ENCODE measurements around the gene CLMN. TPM values are rescaled to one million over a fixed set of nuclear protein-coding genes. Genes with fewer than 3 reads are reported as not detected.

The CLMN gene
- total RNA-seq = 1 to 10 TPM in 2 of 3 donors, under 1 TPM in 1; 0.80 to 2.0 (median 1.8) TPM
- total RNA-seq (2013) = 9.1 TPM

DNA sequence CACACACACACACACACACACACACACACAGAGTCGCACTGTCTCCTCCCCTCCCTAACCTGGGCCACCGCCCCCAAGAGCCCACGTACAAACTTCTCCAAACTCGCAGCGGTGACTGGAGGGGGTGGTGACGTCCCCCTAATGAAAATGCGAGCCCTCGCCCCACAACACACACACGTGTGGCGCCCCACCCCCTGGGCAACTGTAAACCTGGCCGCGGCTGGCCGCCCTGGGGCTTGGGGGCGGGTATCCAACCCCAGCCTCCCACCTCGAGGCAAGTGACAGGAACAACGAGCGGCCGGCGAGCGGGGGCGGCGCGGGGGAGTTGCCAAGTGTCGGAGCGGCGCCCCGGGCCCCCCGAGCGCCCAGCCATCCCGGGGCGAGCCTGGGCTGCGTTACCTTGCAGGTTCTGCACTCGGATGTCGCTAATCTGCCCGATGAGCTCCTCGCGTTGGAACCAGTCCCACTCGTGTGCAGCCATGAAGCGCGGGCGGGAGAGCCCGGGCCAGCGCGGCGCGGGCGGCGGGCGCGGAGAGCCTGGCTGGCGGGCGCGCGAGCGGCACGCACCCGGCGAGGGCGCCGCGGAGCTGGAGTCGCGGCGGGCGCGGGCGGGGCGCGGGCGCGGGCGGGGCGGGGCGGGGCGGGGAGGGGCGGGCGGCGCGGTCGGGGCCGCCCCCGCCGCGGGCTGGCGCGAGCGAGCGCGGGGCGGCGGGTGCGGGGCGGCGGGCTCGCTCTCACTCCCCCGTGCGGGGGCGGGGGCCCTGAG is at the start of gene CLMN:
TSS of gene CLMN (minus strand) at position 597 of the 766 bp plus-strand sequence. CDS start at position 481, 116 bp downstream.
- Mint-ChIP-seq H3K27ac (no peak within 1 kb of the TSS), H3K36me3 (no peaks in the 10 kb centered on the region), H3K27me3 (ENCODE audit: low read depth in 2 of 2) (peaks cover 27 to 33% of the 10 kb centered on the region in 2 donors), H3K4me1 (peaks cover 0 to 17% of the 10 kb centered on the region in 2 donors), H3K9me3 (no peaks in the 10 kb centered on the region), H3K4me3 (peak within 1 kb of the TSS; percentile 82)
- WGBS (ENCODE audit: insufficient coverage) = under 1% methylated on average over 80 of the region's 98 CpGs
- H3K9me3 ChIP-seq (ENCODE audit: control insufficient read depth, insufficient read depth, low read length) = no peaks in the 10 kb centered on the region
- DNase-seq = peak in 1 of 2 donors; percentile 62
- no peak within 1 kb of the TSS for H3K27ac ChIP-seq (ENCODE audit: low read length)
- TF ChIP-seq, protein P1, sequence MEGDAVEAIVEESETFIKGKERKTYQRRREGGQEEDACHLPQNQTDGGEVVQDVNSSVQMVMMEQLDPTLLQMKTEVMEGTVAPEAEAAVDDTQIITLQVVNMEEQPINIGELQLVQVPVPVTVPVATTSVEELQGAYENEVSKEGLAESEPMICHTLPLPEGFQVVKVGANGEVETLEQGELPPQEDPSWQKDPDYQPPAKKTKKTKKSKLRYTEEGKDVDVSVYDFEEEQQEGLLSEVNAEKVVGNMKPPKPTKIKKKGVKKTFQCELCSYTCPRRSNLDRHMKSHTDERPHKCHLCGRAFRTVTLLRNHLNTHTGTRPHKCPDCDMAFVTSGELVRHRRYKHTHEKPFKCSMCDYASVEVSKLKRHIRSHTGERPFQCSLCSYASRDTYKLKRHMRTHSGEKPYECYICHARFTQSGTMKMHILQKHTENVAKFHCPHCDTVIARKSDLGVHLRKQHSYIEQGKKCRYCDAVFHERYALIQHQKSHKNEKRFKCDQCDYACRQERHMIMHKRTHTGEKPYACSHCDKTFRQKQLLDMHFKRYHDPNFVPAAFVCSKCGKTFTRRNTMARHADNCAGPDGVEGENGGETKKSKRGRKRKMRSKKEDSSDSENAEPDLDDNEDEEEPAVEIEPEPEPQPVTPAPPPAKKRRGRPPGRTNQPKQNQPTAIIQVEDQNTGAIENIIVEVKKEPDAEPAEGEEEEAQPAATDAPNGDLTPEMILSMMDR (IDR thresholded peaks at IDR 0.05) = no peak
- intact Hi-C loops (cut with micrococcal nuclease) = no loop called here
- H3K4me3 ChIP-seq (ENCODE audit: low read length) = peak within 1 kb of the TSS; percentile 31
- H3K27me3 ChIP-seq (ENCODE audit: control insufficient read depth, insufficient read depth, low read length) = peaks cover 9% of the 10 kb centered on the region
- peak; percentile 47 to 74 (median 51) for ATAC-seq
- H3K4me1 ChIP-seq (ENCODE audit: control insufficient read depth, insufficient read depth, low read length) = peaks cover 26% of the 10 kb centered on the region
- H3K36me3 ChIP-seq (ENCODE audit: control insufficient read depth, insufficient read depth, low read length) = no peaks in the 10 kb centered on the region

GRCh38 chr14:95365401-95365800 is 45.7 kb upstream of the CLMN start:
- H3K36me3 ChIP-seq (ENCODE audit: control insufficient read depth, insufficient read depth, low read length) = no peaks in the 10 kb centered on the region
- H3K4me1 ChIP-seq (ENCODE audit: control insufficient read depth, insufficient read depth, low read length) = no peaks in the 10 kb centered on the region
- TF ChIP-seq, protein P1 (IDR thresholded peaks at IDR 0.05) = no peak
- no peak overlapping the region for H3K27ac ChIP-seq (ENCODE audit: low read length)
- no peaks in the 10 kb centered on the region for H3K4me1 Mint-ChIP-seq
- H3K4me3 ChIP-seq (ENCODE audit: low read length) = no peak overlapping the region
- no peaks in the 10 kb centered on the region for H3K9me3 ChIP-seq (ENCODE audit: control insufficient read depth, insufficient read depth, low read length)
- DNase-seq (no peak), ATAC-seq (no peak)
- intact Hi-C loops (cut with micrococcal nuclease) = no loop called here
- H3K27ac Mint-ChIP-seq = no peak overlapping the region
- H3K4me3 Mint-ChIP-seq = no peak overlapping the region
- H3K36me3 Mint-ChIP-seq = no peaks in the 10 kb centered on the region
- H3K9me3 Mint-ChIP-seq = no peaks in the 10 kb centered on the region
- H3K27me3 Mint-ChIP-seq (ENCODE audit: low read depth in 2 of 2) = peaks cover 24 to 34% of the 10 kb centered on the region in 2 donors
- no peaks in the 10 kb centered on the region for H3K27me3 ChIP-seq (ENCODE audit: control insufficient read depth, insufficient read depth, low read length)
- 100% methylated on average over 1 of the region's 2 CpGs for WGBS (ENCODE audit: insufficient coverage)

DNA sequence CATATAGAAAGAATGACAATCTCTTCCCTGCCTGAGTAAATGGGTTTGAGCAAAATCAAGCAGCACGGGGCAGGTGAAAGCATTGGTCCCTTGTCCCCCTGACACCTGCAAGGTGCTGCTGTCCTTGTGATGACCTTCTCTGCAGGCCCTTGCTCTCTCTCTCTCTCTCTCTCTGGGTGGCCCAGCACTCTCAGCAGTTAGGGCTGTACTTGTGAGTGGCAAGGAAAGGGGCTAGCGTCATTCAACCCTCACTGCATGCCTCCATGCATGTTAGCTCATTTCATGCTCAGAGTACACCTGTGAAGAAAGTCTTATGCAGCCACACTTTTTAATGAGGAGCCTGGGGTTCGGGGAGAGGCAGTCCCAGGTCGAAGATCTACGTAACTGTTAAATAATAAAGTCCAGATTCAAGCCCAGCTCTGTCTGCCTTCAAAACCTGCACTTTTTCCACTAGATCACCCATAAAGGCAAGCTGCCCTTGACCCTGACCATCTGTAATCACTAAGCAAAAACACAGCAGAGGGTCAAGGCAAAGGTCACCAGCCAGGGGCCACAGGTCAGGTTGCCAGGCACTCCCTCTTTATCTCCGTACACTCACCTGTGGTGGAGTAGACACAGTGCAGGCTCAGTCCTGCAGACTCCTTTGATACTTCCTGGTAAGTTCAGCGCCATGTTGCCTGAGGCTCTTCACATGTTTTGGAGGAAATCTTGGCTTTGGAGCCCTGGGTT is 44.9 kb upstream of the CLMN start:
- no peak overlapping the region for H3K27ac ChIP-seq (ENCODE audit: low read length)
- Mint-ChIP-seq H3K9me3 (no peaks in the 10 kb centered on the region), H3K27me3 (ENCODE audit: low read depth in 2 of 2) (peaks cover 24 to 34% of the 10 kb centered on the region in 2 donors), H3K4me1 (no peaks in the 10 kb centered on the region), H3K27ac (no peak overlapping the region), H3K4me3 (no peak overlapping the region), H3K36me3 (no peaks in the 10 kb centered on the region)
- H3K36me3 ChIP-seq (ENCODE audit: control insufficient read depth, insufficient read depth, low read length) = no peaks in the 10 kb centered on the region
- no peaks in the 10 kb centered on the region for H3K4me1 ChIP-seq (ENCODE audit: control insufficient read depth, insufficient read depth, low read length)
- ATAC-seq (no peak), DNase-seq (no peak)
- intact Hi-C loops (cut with micrococcal nuclease) = no loop called here
- no peak overlapping the region for H3K4me3 ChIP-seq (ENCODE audit: low read length)
- 84% methylated on average over 7 of the region's 7 CpGs for WGBS (ENCODE audit: insufficient coverage)
- no peaks in the 10 kb centered on the region for H3K27me3 ChIP-seq (ENCODE audit: control insufficient read depth, insufficient read depth, low read length)
- TF ChIP-seq, protein P1 (IDR thresholded peaks at IDR 0.05) = no peak
- H3K9me3 ChIP-seq (ENCODE audit: control insufficient read depth, insufficient read depth, low read length) = no peaks in the 10 kb centered on the region

Data from natural killer cell (primary cell).